GM12801 (cell line): Measurements from ENCODE around the gene GAS7.

Source experiments
- CTCF ChIP-seq: IDR thresholded peaks from one replicate; pipeline ENCODE4 v1.5.1; 2011; ENCODE audit warnings: control low read depth; ENCODE audit not compliant: insufficient read length; ENCODE audit errors: extremely low read depth

The GAS7 gene

GRCh38 chr17:10192972-10193371 is 5.4 kb downstream of the GAS7 start:
- no peak for TF ChIP-seq CTCF

- TF ChIP-seq CTCF = no peak
Observed at GRCh38 chr17:10192461-10192860, 5.9 kb downstream of the GAS7 start.

- no peak for TF ChIP-seq CTCF
Observed at GRCh38 chr17:10187456-10187855, 10.9 kb downstream of the GAS7 start.

- no peak for TF ChIP-seq CTCF
Observed at GRCh38 chr17:10186771-10187410, 11.5 kb downstream of the GAS7 start.

- no peak for TF ChIP-seq CTCF
Observed at GRCh38 chr17:10183931-10184930, 14.2 kb downstream of the GAS7 start.

GRCh38 chr17:10182785-10183184 is 15.6 kb downstream of the GAS7 start:
- TF ChIP-seq CTCF = no peak

GRCh38 chr17:10178506-10178991 is 19.9 kb downstream of the GAS7 start:
- TF ChIP-seq CTCF = no peak
